ENCODE data around the gene KCNMA1. TPM values are rescaled to one million over a fixed set of nuclear protein-coding genes. Genes with fewer than 3 reads are reported as not detected.

KCNMA1 gene
- total and polyA plus RNA-seq, 8 donors = 2.8 to 21.1 (median 4.3) TPM

DNA sequence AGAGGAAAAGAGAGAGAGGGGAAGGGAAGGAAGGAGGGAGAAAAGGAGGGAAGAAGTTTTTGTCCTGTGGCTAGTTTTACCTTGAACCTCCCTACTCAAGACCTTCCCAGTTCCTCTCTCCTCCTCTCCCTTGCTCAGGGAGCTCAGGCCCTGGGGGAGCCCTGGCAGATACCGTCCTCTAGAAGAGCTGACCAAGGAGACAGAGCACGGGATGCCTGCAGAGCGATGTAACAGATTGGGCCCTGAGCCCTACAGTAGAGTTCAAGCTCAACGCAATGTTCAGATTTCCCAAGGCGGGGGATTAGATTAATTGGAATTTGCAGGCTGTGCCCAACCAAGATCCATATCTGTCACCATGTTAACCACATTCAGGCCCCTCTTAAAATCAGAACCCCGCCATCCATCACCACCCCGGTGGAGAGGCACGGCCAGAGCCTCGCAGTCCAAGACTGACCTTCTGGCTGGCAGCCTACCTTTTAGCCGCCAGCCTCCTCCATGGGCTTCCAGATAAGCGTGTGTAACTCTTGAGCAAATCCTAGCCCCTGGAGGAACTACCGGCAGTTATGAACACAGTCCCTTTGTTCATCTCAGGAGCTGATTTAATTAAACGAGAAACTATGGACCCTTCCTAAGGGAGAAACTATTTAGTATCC, 70.6 kb downstream of the KCNMA1 start:
- DNase-seq = no peak
- Histone ChIP-seq H3K4me1 (no peaks in the 10 kb centered on the region), H3K27ac (no peak overlapping the region), H3K4me3 (no peak overlapping the region), H3K36me3 (no peaks in the 10 kb centered on the region), H3K27me3 (peaks cover 0 to 38% of the 10 kb centered on the region in 2 donors), H3K9me3 (no peaks in the 10 kb centered on the region)
- no peak for ATAC-seq
- TF ChIP-seq, protein P1, sequence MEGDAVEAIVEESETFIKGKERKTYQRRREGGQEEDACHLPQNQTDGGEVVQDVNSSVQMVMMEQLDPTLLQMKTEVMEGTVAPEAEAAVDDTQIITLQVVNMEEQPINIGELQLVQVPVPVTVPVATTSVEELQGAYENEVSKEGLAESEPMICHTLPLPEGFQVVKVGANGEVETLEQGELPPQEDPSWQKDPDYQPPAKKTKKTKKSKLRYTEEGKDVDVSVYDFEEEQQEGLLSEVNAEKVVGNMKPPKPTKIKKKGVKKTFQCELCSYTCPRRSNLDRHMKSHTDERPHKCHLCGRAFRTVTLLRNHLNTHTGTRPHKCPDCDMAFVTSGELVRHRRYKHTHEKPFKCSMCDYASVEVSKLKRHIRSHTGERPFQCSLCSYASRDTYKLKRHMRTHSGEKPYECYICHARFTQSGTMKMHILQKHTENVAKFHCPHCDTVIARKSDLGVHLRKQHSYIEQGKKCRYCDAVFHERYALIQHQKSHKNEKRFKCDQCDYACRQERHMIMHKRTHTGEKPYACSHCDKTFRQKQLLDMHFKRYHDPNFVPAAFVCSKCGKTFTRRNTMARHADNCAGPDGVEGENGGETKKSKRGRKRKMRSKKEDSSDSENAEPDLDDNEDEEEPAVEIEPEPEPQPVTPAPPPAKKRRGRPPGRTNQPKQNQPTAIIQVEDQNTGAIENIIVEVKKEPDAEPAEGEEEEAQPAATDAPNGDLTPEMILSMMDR (IDR thresholded peaks at IDR 0.05) = no peak
- intact Hi-C loops (cut with DNase I) = no loop called here

DNA sequence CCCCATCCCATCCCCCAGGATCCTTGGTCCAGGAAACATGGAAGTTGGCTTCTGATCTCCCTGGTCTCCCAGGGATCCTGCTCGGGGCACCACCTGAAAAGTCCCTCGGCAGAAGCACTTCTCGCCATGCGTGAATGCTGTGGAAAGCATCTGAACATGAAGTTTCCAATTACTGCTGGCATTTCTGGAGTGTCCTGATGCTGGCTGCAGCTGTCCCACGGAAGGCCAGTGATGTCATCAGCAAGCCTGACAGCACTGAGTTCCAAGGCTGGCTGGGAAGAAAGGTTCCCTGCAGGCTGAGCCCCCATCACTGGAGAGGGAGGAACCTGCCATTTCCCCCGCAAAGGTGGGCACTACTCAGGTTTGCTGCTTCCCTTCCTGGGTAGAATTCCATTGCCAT, 71.4 kb downstream of the KCNMA1 start:
- no peak overlapping the region for H3K4me3 ChIP-seq
- intact Hi-C loops (cut with DNase I) = no loop called here
- H3K4me1 ChIP-seq = no peaks in the 10 kb centered on the region
- TF ChIP-seq, protein P1 (IDR thresholded peaks at IDR 0.05) = no peak
- peaks cover 0 to 38% of the 10 kb centered on the region in 2 donors for H3K27me3 ChIP-seq
- no peak for DNase-seq
- no peak for ATAC-seq
- H3K27ac ChIP-seq = no peak overlapping the region
- H3K9me3 ChIP-seq = no peaks in the 10 kb centered on the region
- H3K36me3 ChIP-seq = no peaks in the 10 kb centered on the region

DNA sequence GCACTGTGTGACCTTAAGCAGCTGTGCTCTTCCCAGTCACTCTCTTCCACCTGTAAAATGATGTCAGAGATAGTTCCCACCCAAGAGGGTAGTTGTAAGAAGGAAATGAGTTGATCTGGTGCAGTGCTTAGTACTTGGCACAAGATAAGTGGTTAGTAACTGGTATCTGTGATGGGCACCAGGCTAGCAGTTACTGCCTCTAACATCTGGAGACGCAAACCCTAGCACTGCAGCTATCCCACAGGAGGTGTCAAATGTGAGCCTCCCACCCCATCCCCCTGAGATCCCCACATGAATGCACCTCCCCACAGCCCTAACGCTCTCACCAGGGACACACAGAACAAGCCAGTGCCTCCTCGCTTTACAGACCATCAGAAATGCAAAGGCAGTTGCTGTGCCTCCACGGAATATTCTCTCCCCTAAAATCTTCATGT, 72.0 kb downstream of the KCNMA1 start:
- no peaks in the 10 kb centered on the region for H3K36me3 ChIP-seq
- H3K27ac ChIP-seq = no peak overlapping the region
- intact Hi-C loops (cut with DNase I) = no loop called here
- no peak overlapping the region for H3K4me3 ChIP-seq
- peaks cover 0 to 38% of the 10 kb centered on the region in 2 donors for H3K27me3 ChIP-seq
- no peaks in the 10 kb centered on the region for H3K4me1 ChIP-seq
- TF ChIP-seq, protein P1 (IDR thresholded peaks at IDR 0.05) = no peak
- no peak for ATAC-seq
- H3K9me3 ChIP-seq = no peaks in the 10 kb centered on the region
- no peak for DNase-seq

DNA sequence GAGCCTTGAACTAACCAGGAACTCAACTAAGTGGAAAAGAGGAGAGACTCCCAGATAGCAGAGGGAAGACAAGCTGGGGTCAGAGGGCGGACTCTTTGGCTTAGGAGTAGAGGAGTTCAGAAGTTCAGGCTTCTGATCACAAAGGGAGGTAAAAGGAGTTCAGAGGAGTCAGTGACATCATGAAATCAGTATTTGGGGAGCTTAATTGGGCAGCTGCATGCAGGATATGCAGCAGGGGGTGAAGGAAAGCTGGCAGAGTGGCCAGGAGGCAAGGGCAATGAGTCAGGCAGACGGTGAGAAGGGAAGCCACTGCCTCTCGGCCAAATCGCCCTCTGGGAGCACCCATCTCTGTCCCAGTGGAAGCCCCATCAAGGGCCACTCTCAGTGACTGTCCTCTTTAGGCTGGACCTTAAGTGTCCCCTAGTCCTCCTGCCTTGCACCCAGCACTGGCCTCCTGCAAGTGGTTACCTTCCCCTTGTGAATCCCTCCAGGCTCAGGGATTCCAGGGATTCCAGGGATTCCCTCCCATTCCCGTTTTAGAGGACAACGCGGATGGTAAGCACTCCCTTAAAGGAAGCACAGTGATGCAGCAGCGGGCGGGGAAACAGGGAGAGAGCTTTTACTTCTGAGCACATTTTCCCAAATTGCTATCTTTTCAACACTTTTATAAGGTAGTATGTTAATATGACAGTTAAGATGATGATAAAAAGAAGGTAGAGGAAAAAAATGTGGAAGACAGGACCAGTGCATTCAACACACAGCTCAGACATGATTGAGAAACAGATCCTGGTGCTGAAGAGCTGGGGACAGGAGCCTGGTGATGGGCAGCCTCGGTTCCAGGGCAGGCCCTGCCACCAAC, 72.6 kb downstream of the KCNMA1 start:
- TF ChIP-seq, protein P1 (IDR thresholded peaks at IDR 0.05) = no peak
- H3K9me3 ChIP-seq = no peaks in the 10 kb centered on the region
- intact Hi-C loops (cut with DNase I) = no loop called here
- ATAC-seq (no peak), DNase-seq (no peak)
- H3K4me1 ChIP-seq = no peaks in the 10 kb centered on the region
- no peak overlapping the region for H3K27ac ChIP-seq
- H3K27me3 ChIP-seq = peaks cover 0 to 38% of the 10 kb centered on the region in 2 donors
- H3K36me3 ChIP-seq = no peaks in the 10 kb centered on the region
- no peak overlapping the region for H3K4me3 ChIP-seq

DNA sequence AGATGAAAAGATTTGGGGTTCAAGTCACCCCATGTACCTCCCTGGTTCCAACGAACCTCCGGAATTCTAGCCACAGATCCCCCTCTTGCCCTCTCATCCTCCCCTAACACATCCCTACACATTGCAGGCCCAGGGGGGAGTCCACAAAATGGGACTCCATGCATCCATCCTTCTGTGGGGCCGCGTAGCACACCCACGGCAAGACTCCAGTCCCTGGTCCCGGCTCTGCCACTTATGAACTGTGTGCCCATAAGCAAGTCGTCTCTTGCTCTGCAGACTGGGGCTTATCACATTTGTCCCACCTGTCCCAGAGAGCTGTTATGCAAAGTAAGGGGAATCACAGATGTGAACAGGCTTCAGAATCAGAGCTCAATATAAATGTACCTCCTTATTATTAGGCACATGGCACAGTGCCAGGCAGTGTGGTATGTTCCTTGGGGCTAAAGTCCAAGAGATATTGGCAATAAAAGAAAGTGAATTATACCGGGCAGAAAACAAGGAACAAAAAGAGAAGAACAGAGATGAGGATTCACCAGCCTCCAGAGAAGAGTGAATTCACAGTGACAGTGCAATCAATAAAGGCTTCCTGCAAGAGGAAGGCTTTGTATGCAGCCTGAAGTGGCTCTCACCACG, 73.9 kb downstream of the KCNMA1 start:
- no peak overlapping the region for H3K27ac ChIP-seq
- H3K9me3 ChIP-seq = no peaks in the 10 kb centered on the region
- peaks cover 0 to 38% of the 10 kb centered on the region in 2 donors for H3K27me3 ChIP-seq
- no peak overlapping the region for H3K4me3 ChIP-seq
- no peaks in the 10 kb centered on the region for H3K36me3 ChIP-seq
- no peak for ATAC-seq
- H3K4me1 ChIP-seq = no peaks in the 10 kb centered on the region
- TF ChIP-seq, protein P1 (IDR thresholded peaks at IDR 0.05) = no peak
- intact Hi-C loops (cut with DNase I) = no loop called here
- no peak for DNase-seq

All from left lung (tissue), 10 donors.